Glutamatergic neuron (in vitro differentiated cells): ENCODE measurements around the gene MRPS10. TPM values are rescaled to one million over a fixed set of nuclear protein-coding genes. Genes with fewer than 3 reads are reported as not detected.

Experiments
- DNase-seq: peaks from one replicate; pipeline ENCODE4 v3.0.0; 2022
- H3K27ac Mint-ChIP-seq: one replicate; pipeline ENCODE4 v1.8.0; 2020; ENCODE audit warnings: mild to moderate bottlenecking, mixed read lengths, inconsistent platforms; ENCODE audit not compliant: unreplicated experiment
- H3K27me3 Mint-ChIP-seq: one replicate; pipeline ENCODE4 v1.8.0; 2020; ENCODE audit warnings: mild to moderate bottlenecking, moderate library complexity, mixed read lengths, inconsistent platforms; ENCODE audit not compliant: unreplicated experiment
- H3K36me3 Mint-ChIP-seq: one replicate; pipeline ENCODE4 v1.8.0; 2020; ENCODE audit warnings: mild to moderate bottlenecking, mixed read lengths, inconsistent platforms; ENCODE audit not compliant: unreplicated experiment
- H3K4me1 Mint-ChIP-seq: one replicate; pipeline ENCODE4 v1.8.0; 2020; ENCODE audit warnings: mild to moderate bottlenecking, low read depth, mixed read lengths, inconsistent platforms; ENCODE audit not compliant: unreplicated experiment
- H3K4me3 Mint-ChIP-seq: one replicate; pipeline ENCODE4 v1.8.0; 2020; ENCODE audit warnings: mild to moderate bottlenecking, mixed read lengths, inconsistent platforms; ENCODE audit not compliant: unreplicated experiment
- H3K9me3 Mint-ChIP-seq: one replicate; pipeline ENCODE4 v1.8.0; 2020; ENCODE audit warnings: mild to moderate bottlenecking, moderate library complexity, mixed read lengths, inconsistent platforms; ENCODE audit not compliant: unreplicated experiment
- CTCF ChIP-seq: fragments of 200-600 bp; sonication (generic); IDR thresholded peaks from one replicate; pipeline ENCODE4 v1.5.0; 2021; ENCODE audit not compliant: partially characterized antibody, unreplicated experiment
- total RNA-seq: library from RNA; stranded (reverse); fragmentation: NEBNext Ultra II Directional; extraction: Animal tissue kit (Norgen Biotek cat#: 25700); gene quantifications from one replicate; pipeline ENCODE4 v1.2.1, GENCODE V29; 2021; ENCODE audit not compliant: unreplicated experiment

The MRPS10 gene
- total RNA-seq, 1 donor from 2014 or later, result 25.9 TPM

GRCh38 chr6:42227173-42227850 lies 9.7 kb upstream of the MRPS10 start:
- TF ChIP-seq CTCF, result no peak
- H3K4me3 Mint-ChIP-seq, result no peak overlapping the region
- DNase-seq, result no peak
- no peaks in the 10 kb centered on the region for H3K36me3 Mint-ChIP-seq
- peaks cover 3% of the 10 kb centered on the region for H3K9me3 Mint-ChIP-seq
- H3K4me1 Mint-ChIP-seq, result peaks cover 3% of the 10 kb centered on the region
- H3K27me3 Mint-ChIP-seq, result peaks cover 2% of the 10 kb centered on the region
- no peak overlapping the region for H3K27ac Mint-ChIP-seq

- no peaks in the 10 kb centered on the region for H3K36me3 Mint-ChIP-seq
- peaks cover 3% of the 10 kb centered on the region for H3K4me1 Mint-ChIP-seq
- peaks cover 3% of the 10 kb centered on the region for H3K9me3 Mint-ChIP-seq
- no peak for TF ChIP-seq CTCF
- no peak overlapping the region for H3K27ac Mint-ChIP-seq
- no peak for DNase-seq
- H3K27me3 Mint-ChIP-seq, result peaks cover 2% of the 10 kb centered on the region
- H3K4me3 Mint-ChIP-seq, result no peak overlapping the region
Measured at GRCh38 chr6:42226645-42227143, 9.0 kb upstream of the MRPS10 start.

- DNase-seq, result no peak
- H3K4me3 Mint-ChIP-seq, result no peak overlapping the region
- peaks cover 2% of the 10 kb centered on the region for H3K27me3 Mint-ChIP-seq
- no peak overlapping the region for H3K27ac Mint-ChIP-seq
- no peak for TF ChIP-seq CTCF
- no peaks in the 10 kb centered on the region for H3K36me3 Mint-ChIP-seq
- H3K4me1 Mint-ChIP-seq, result peaks cover 3% of the 10 kb centered on the region
- H3K9me3 Mint-ChIP-seq, result peaks cover 3% of the 10 kb centered on the region
Measured at GRCh38 chr6:42226161-42226611, 8.5 kb upstream of the MRPS10 start.

- no peak for DNase-seq
- H3K27ac Mint-ChIP-seq, result no peak overlapping the region
- peaks cover 2% of the 10 kb centered on the region for H3K27me3 Mint-ChIP-seq
- no peaks in the 10 kb centered on the region for H3K36me3 Mint-ChIP-seq
- peaks cover 3% of the 10 kb centered on the region for H3K4me1 Mint-ChIP-seq
- peaks cover 3% of the 10 kb centered on the region for H3K9me3 Mint-ChIP-seq
- H3K4me3 Mint-ChIP-seq, result no peak overlapping the region
- TF ChIP-seq CTCF, result no peak
Measured at GRCh38 chr6:42225419-42225818, 7.8 kb upstream of the MRPS10 start.

GRCh38 chr6:42225029-42225339 lies 7.3 kb upstream of the MRPS10 start:
- DNase-seq, result no peak
- peaks cover 3% of the 10 kb centered on the region for H3K9me3 Mint-ChIP-seq
- peaks cover 2% of the 10 kb centered on the region for H3K27me3 Mint-ChIP-seq
- TF ChIP-seq CTCF, result no peak
- H3K4me3 Mint-ChIP-seq, result no peak overlapping the region
- H3K27ac Mint-ChIP-seq, result no peak overlapping the region
- H3K36me3 Mint-ChIP-seq, result no peaks in the 10 kb centered on the region
- peaks cover 2% of the 10 kb centered on the region for H3K4me1 Mint-ChIP-seq
